Endothelial cell of umbilical vein (primary cell): Measurements from ENCODE around the gene NEXN. TPM values are rescaled to one million over a fixed set of nuclear protein-coding genes. Genes with fewer than 3 reads are reported as not detected.

ENCODE experiments used
- BruUV-seq: library from RNA; stranded (reverse); fragments of 400-500 nt; replicated peaks from 2 replicates; lab custom pipeline; 2021; lab: Mats Ljungman, UMichigan
- CTCF ChIA-PET: fragments of 300-600, 350-600 bp; sonication (Branson Sonifier 250); formaldehyde crosslinking; loops from one replicate; lab custom pipeline; 2021; ENCODE audit warnings: antibody characterized with exemption, inconsistent platforms; lab: Charles Lee
- POLR2A ChIA-PET: fragments of 300-600, 350-600 bp; sonication (Branson Sonifier 250); formaldehyde crosslinking; loops from one replicate; lab custom pipeline; 2021; ENCODE audit warnings: antibody characterized with exemption, inconsistent platforms; lab: Charles Lee
- DNase-seq: peaks from one replicate; pipeline ENCODE4 v3.0.0-alpha.2; 2011; ENCODE audit warnings: low read depth, low spot score
- FAIRE-seq: peaks from 2 replicates; lab custom pipeline; 2011; peaks lifted over from hg19 to GRCh38; lab: Jason Lieb, UNC
- H2AFZ ChIP-seq: 2 replicates; pipeline ENCODE4 v1.6.0; 2012; ENCODE audit warnings: low read depth, low read length, control low read depth, inconsistent platforms
- H3K27ac ChIP-seq: 2 replicates; pipeline ENCODE4 v1.5.1; 2011; ENCODE audit warnings: low read depth, mild to moderate bottlenecking, control low read depth, low read length, moderate library complexity; ENCODE audit not compliant: insufficient read depth
- H3K27me3 ChIP-seq, 2 experiments: 2 replicates each; pipeline versions ENCODE4 v1.6.0 to v1.6.1; 2011; ENCODE audit warnings: low read length in 2 of 2, mixed read lengths in 1 of 2; ENCODE audit not compliant: control insufficient read depth in 2 of 2, insufficient read depth in 2 of 2
- H3K36me3 ChIP-seq, 2 experiments: 2 replicates in 1 of 2; 3 replicates in 1 of 2; pipeline ENCODE4 v1.5.1; 2011; ENCODE audit warnings: low read length in 2 of 2, mild to moderate bottlenecking in 1 of 2, moderate library complexity in 1 of 2; ENCODE audit not compliant: control insufficient read depth in 2 of 2, insufficient read depth in 2 of 2; ENCODE audit errors: extremely low read depth in 1 of 2
- H3K4me1 ChIP-seq: 3 replicates; pipeline ENCODE4 v1.5.1; 2011; ENCODE audit warnings: mild to moderate bottlenecking, low read length; ENCODE audit not compliant: control insufficient read depth, insufficient read depth; ENCODE audit errors: extremely low read depth
- H3K4me2 ChIP-seq: 2 replicates; pipeline ENCODE4 v1.6.1; 2011; ENCODE audit warnings: low read length, control low read depth, mixed read lengths; ENCODE audit not compliant: insufficient read depth
- H3K4me3 ChIP-seq, 3 experiments: fragments of 200-600 bp in 1 of 3; sonication (generic), shearing (Covaris generic) in 1 of 3; replicated peaks in 1 of 3; 2 replicates each; pipeline ENCODE4 v1.5.1; 2011 to 2016; ENCODE audit warnings: control low read depth in 3 of 3, low read length in 3 of 3, mild to moderate bottlenecking in 2 of 3, inconsistent platforms in 1 of 3, low read depth in 1 of 3, moderate library complexity in 1 of 3; ENCODE audit not compliant: insufficient read depth in 1 of 3
- H3K79me2 ChIP-seq: 2 replicates; pipeline ENCODE4 v1.6.0; 2012; ENCODE audit warnings: low read length, inconsistent platforms; ENCODE audit not compliant: control insufficient read depth, insufficient read depth
- H3K9ac ChIP-seq: replicated peaks from 2 replicates; pipeline ENCODE3; 2011; ENCODE audit warnings: low read length, control low read depth; ENCODE audit not compliant: insufficient read depth; ENCODE audit errors: extremely low read depth
- H3K9me1 ChIP-seq: replicated peaks from 3 replicates; pipeline ENCODE4 v1.6.0; 2011; ENCODE audit warnings: mild to moderate bottlenecking, low read length; ENCODE audit not compliant: control insufficient read depth, insufficient read depth; ENCODE audit errors: extremely low read depth
- H3K9me3 ChIP-seq: replicated peaks from 2 replicates; pipeline ENCODE4 v1.5.1; 2012; ENCODE audit warnings: low read length, inconsistent platforms; ENCODE audit not compliant: control insufficient read depth, insufficient read depth
- H4K20me1 ChIP-seq: replicated peaks from 2 replicates; pipeline ENCODE3; 2011; ENCODE audit warnings: mild to moderate bottlenecking, low read length; ENCODE audit not compliant: control insufficient read depth, insufficient read depth; ENCODE audit errors: extremely low read depth
- CTCF ChIP-seq, 2 donors: IDR thresholded peaks; 1 replicate in 1 of 2; 2 replicates in 1 of 2; pipeline ENCODE4 v1.5.1; 2011; ENCODE audit warnings: low read length in 2 of 2, mild to moderate bottlenecking in 2 of 2, moderate library complexity in 2 of 2, control low read depth in 1 of 2, inconsistent platforms in 1 of 2, low read depth in 1 of 2; ENCODE audit not compliant: insufficient read depth in 1 of 2; ENCODE audit errors: extremely low read depth in 1 of 2
- EZH2 ChIP-seq: IDR thresholded peaks from 2 replicates; pipeline ENCODE4 v1.6.1; 2012; ENCODE audit warnings: borderline replicate concordance, low read depth, mild to moderate bottlenecking, moderate library complexity, low read length, inconsistent platforms; ENCODE audit not compliant: severe bottlenecking
- FOS ChIP-seq: IDR thresholded peaks from 2 replicates; pipeline ENCODE4 v1.6.1; 2011; ENCODE audit warnings: mild to moderate bottlenecking, low read length, moderate library complexity, borderline replicate concordance; ENCODE audit not compliant: insufficient read depth
- GATA2 ChIP-seq: IDR thresholded peaks from 2 replicates; pipeline ENCODE4 v1.7.0; 2011; ENCODE audit warnings: low read depth, mild to moderate bottlenecking, moderate library complexity, mixed read lengths, low read length; ENCODE audit not compliant: insufficient read length, insufficient read depth
- JUN ChIP-seq: IDR thresholded peaks from 2 replicates; pipeline ENCODE4 v1.6.1; 2011; ENCODE audit warnings: borderline replicate concordance, low read depth; ENCODE audit not compliant: insufficient read length, insufficient read depth
- MAX ChIP-seq: IDR thresholded peaks from 2 replicates; pipeline ENCODE4 v1.6.1; 2011; ENCODE audit not compliant: insufficient read depth, insufficient read length
- MYC ChIP-seq: IDR thresholded peaks from one replicate; pipeline ENCODE4 v1.6.1; 2011; ENCODE audit warnings: mild to moderate bottlenecking, low read depth, low read length
- POLR2A ChIP-seq: IDR thresholded peaks from 2 replicates; pipeline ENCODE4 v1.6.1; 2012; ENCODE audit warnings: low read depth, mild to moderate bottlenecking, control low read depth, low read length
- POLR2AphosphoS5 ChIP-seq: IDR thresholded peaks from 2 replicates; pipeline ENCODE4 v1.6.1; 2012; ENCODE audit warnings: low read depth, mild to moderate bottlenecking, control low read depth, low read length, moderate library complexity; ENCODE audit not compliant: insufficient read depth
- dilution Hi-C: fragments of 300-500 bp; cut with MboI; formaldehyde crosslinking; loops from one replicate; pipeline ENCODE4 v1.15.0; 2019; ENCODE audit warnings: low sequenced_read_pairs; ENCODE audit not compliant: extremely low pct_ligation_motif_present
- intact Hi-C: fragments of 100-400 bp; cut with micrococcal nuclease; formaldehyde crosslinking; loops from one replicate; pipeline ENCODE4 v1.10.0; 2022
- polyA plus RNA-seq, 4 experiments: library from polyadenylated mRNA; depleted of rRNA in 3 of 4; stranded (reverse) in 3 of 4; unstranded in 1 of 4; fragments of >200 nt; gene quantifications; 2 replicates each; pipeline versions ENCODE4 v1.2.1 to v1.2.3, GENCODE V29; 2011 to 2012; ENCODE audit warnings: missing spikeins in 1 of 4
- total RNA-seq: library from RNA; stranded (reverse); gene quantifications from 2 replicates; pipeline ENCODE4 v1.2.3, GENCODE V29; 2021

The NEXN gene
- total and polyA plus RNA-seq, 2 donors (not counting 3 experiments of a cell fraction or from before 2014, with no cell fraction given): 1.0 to 11.7 TPM

GRCh38 chr1:77850082-77850481 lies 38.3 kb upstream of the NEXN start:
- dilution Hi-C loops (no loop called here), intact Hi-C loops (no loop called here)
- BruUV-seq: no TSS peak
- Histone ChIP-seq H3K4me2 (no peak overlapping the region), H3K4me1 (no peaks in the 10 kb centered on the region), H3K4me3 (no peak overlapping the region), H3K79me2 (no peaks in the 10 kb centered on the region), H2AFZ (no peak overlapping the region), H3K36me3 (no peaks in the 10 kb centered on the region), H3K9me3 (no peaks in the 10 kb centered on the region), H3K27me3 (no peaks in the 10 kb centered on the region), H4K20me1 (no peaks in the 10 kb centered on the region), H3K9ac (no peak overlapping the region), H3K9me1 (no peaks in the 10 kb centered on the region), H3K27ac (no peak overlapping the region)
- DNase-seq (no peak), FAIRE-seq (no peak)
- POLR2A ChIA-PET: no interaction called here
- TF ChIP-seq POLR2A (no peak), EZH2 (no peak), JUN (no peak), GATA2 (no peak)
- CTCF ChIA-PET: interaction anchor here (1.5 kb wide), 1 partner anchor 19 kb away, joined by 3 read pairs; no protein-coding TSS in a partner anchor

DNA sequence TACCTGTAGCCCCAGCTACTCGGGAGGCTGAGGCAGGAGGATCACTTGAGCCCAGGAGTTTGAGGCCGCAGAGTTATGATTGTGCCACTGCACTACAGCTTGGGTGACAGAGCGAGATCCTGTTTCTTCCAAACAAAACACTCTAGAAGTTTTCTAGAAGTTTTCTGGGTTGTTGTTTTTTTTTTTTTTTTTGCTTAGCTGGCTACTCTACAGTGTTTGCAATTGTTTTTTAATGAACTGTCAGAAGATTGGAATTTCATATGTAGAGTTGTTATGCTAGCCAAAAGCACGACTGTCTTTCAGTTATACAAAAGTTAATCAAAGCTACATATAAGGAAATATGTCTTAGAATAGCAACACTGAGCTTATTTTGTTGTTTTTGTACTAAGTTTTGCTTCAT lies 30.9 kb upstream of the NEXN start:
- POLR2A ChIA-PET: interaction anchor here (0.6 kb wide), 2 partner anchors 24 to 1678 kb away, joined by 3 to 5 read pairs; no protein-coding TSS in a partner anchor
- Histone ChIP-seq H3K9me1 (no peaks in the 10 kb centered on the region), H3K79me2 (no peaks in the 10 kb centered on the region), H3K9ac (no peak overlapping the region), H2AFZ (no peak overlapping the region), H3K27ac (no peak overlapping the region), H3K4me1 (no peaks in the 10 kb centered on the region), H3K4me3 (no peak overlapping the region), H4K20me1 (no peaks in the 10 kb centered on the region), H3K36me3 (peaks cover 0 to 2% of the 10 kb centered on the region in 2 experiments), H3K27me3 (no peaks in the 10 kb centered on the region), H3K9me3 (no peaks in the 10 kb centered on the region), H3K4me2 (no peak overlapping the region)
- no TSS peak for BruUV-seq
- peak; percentile 23 for DNase-seq
- dilution Hi-C loops (no loop called here), intact Hi-C loops (no loop called here)
- no peak for TF ChIP-seq CTCF (IDR thresholded peaks at IDR 0.05; ENCODE audit: extremely low read depth in 1 of 2, insufficient read depth in 1 of 2, low read depth in 1 of 2, low read length in 2 of 2)
- no peak for TF ChIP-seq POLR2A
- TF ChIP-seq MYC: no peak
- TF ChIP-seq MAX: no peak
- TF ChIP-seq GATA2: no peak
- no peak for TF ChIP-seq POLR2AphosphoS5
- no peak for TF ChIP-seq JUN
- TF ChIP-seq FOS: no peak
- no peak for TF ChIP-seq EZH2
- FAIRE-seq: no peak
- CTCF ChIA-PET: interaction anchor here (0.6 to 1.9 kb wide), 7 partner anchors 9 to 776 kb away, joined by 3 to 9 read pairs (median 4); no protein-coding TSS in a partner anchor
